Chondrocyte (in vitro differentiated cells): ENCODE results near the gene UTP4. TPM values are rescaled to one million over a fixed set of nuclear protein-coding genes. Genes with fewer than 3 reads are reported as not detected.

Experiments
- DNase-seq: peaks from one replicate; pipeline ENCODE4 v3.0.0; 2021; ENCODE audit warnings: mixed read lengths, low spot score
- H3K27ac Mint-ChIP-seq: one replicate; pipeline ENCODE4 v1.8.0; 2021; ENCODE audit warnings: mild to moderate bottlenecking, moderate library complexity, mixed read lengths; ENCODE audit not compliant: unreplicated experiment
- H3K27me3 Mint-ChIP-seq: 2 replicates; pipeline ENCODE4 v1.8.0; 2021; ENCODE audit warnings: low read depth, mixed read lengths
- H3K36me3 Mint-ChIP-seq: 2 replicates; pipeline ENCODE4 v1.8.0; 2021; ENCODE audit warnings: low read depth, mixed read lengths
- H3K4me1 Mint-ChIP-seq: 2 replicates; pipeline ENCODE4 v1.8.0; 2021; ENCODE audit warnings: low read depth, mild to moderate bottlenecking, mixed read lengths
- H3K4me3 Mint-ChIP-seq: one replicate; pipeline ENCODE4 v1.8.0; 2021; ENCODE audit warnings: mild to moderate bottlenecking, moderate library complexity, mixed read lengths; ENCODE audit not compliant: unreplicated experiment
- H3K9me3 Mint-ChIP-seq: 2 replicates; pipeline ENCODE4 v1.8.0; 2021; ENCODE audit warnings: low read depth, mixed read lengths
- total RNA-seq: library from RNA; stranded (reverse); gene quantifications from 3 replicates; pipeline ENCODE4 v1.2.1, GENCODE V29; 2021
- TF ChIP-seq, protein P1 (sequence below): fragments of 200-600 bp; sonication (generic); IDR thresholded peaks from 2 replicates; pipeline ENCODE4 v1.5.0; 2021; ENCODE audit warnings: antibody characterized with exemption, mild to moderate bottlenecking, moderate library complexity

Gene UTP4
- total RNA-seq, 1 donor from 2014 or later, result 37.2 TPM

GRCh38 chr16:69190598-69190997 is 58.1 kb downstream of the UTP4 start:
- DNase-seq, result no peak
- TF ChIP-seq, protein P1, sequence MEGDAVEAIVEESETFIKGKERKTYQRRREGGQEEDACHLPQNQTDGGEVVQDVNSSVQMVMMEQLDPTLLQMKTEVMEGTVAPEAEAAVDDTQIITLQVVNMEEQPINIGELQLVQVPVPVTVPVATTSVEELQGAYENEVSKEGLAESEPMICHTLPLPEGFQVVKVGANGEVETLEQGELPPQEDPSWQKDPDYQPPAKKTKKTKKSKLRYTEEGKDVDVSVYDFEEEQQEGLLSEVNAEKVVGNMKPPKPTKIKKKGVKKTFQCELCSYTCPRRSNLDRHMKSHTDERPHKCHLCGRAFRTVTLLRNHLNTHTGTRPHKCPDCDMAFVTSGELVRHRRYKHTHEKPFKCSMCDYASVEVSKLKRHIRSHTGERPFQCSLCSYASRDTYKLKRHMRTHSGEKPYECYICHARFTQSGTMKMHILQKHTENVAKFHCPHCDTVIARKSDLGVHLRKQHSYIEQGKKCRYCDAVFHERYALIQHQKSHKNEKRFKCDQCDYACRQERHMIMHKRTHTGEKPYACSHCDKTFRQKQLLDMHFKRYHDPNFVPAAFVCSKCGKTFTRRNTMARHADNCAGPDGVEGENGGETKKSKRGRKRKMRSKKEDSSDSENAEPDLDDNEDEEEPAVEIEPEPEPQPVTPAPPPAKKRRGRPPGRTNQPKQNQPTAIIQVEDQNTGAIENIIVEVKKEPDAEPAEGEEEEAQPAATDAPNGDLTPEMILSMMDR, result no peak
- Mint-ChIP-seq H3K9me3 (no peaks in the 10 kb centered on the region), H3K4me3 (no peak overlapping the region), H3K27me3 (no peaks in the 10 kb centered on the region), H3K36me3 (no peaks in the 10 kb centered on the region), H3K4me1 (peaks cover 70% of the 10 kb centered on the region), H3K27ac (no peak overlapping the region)

- H3K4me3 Mint-ChIP-seq, result no peak overlapping the region
- no peak for DNase-seq
Measured at GRCh38 chr16:69191136-69191535, 58.7 kb downstream of the UTP4 start.

GRCh38 chr16:69193855-69194254 is 61.4 kb downstream of the UTP4 start:
- DNase-seq, result no peak
- peak overlapping the region; percentile 73 for H3K27ac Mint-ChIP-seq

More at GRCh38 chr16:69191136-69191535, 58.7 kb downstream of the UTP4 start:
- H3K27me3 Mint-ChIP-seq, result no peaks in the 10 kb centered on the region
- TF ChIP-seq, protein P1, result no peak
- peaks cover 71% of the 10 kb centered on the region for H3K4me1 Mint-ChIP-seq
- H3K9me3 Mint-ChIP-seq, result no peaks in the 10 kb centered on the region
- no peaks in the 10 kb centered on the region for H3K36me3 Mint-ChIP-seq
- H3K27ac Mint-ChIP-seq, result no peak overlapping the region

DNA sequence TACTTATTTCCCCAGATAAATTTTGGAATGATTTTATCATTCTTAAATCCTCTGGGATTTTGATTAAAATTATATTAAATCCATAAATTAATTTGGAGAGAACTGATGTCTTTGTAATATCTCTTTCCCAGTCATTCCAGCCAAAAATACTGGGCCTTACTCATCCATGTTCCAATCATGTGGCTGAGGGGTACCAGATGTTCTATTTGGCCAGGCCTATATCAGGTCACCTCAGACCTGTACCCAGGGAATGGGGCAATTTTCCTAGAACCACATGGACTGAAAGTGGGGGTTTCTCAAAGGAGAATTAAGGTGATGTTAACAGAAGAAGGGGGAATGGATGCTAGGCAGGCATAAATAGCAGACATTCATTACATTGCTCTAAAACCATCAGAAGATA is 62.0 kb downstream of the UTP4 start:
- TF ChIP-seq, protein P1, result no peak
- Mint-ChIP-seq H3K4me3 (no peak overlapping the region), H3K27ac (peak overlapping the region; percentile 51), H3K9me3 (no peaks in the 10 kb centered on the region), H3K4me1 (peaks cover 71% of the 10 kb centered on the region), H3K36me3 (no peaks in the 10 kb centered on the region), H3K27me3 (no peaks in the 10 kb centered on the region)
- no peak for DNase-seq

More at GRCh38 chr16:69193855-69194254, 61.4 kb downstream of the UTP4 start:
- no peaks in the 10 kb centered on the region for H3K9me3 Mint-ChIP-seq
- H3K4me1 Mint-ChIP-seq, result peaks cover 77% of the 10 kb centered on the region
- no peaks in the 10 kb centered on the region for H3K36me3 Mint-ChIP-seq
- H3K27me3 Mint-ChIP-seq, result no peaks in the 10 kb centered on the region
- TF ChIP-seq, protein P1, result no peak
- H3K4me3 Mint-ChIP-seq, result no peak overlapping the region

GRCh38 chr16:69195369-69196029 is 63.0 kb downstream of the UTP4 start:
- TF ChIP-seq, protein P1, result no peak
- H3K9me3 Mint-ChIP-seq, result no peaks in the 10 kb centered on the region
- H3K27me3 Mint-ChIP-seq, result no peaks in the 10 kb centered on the region
- no peaks in the 10 kb centered on the region for H3K36me3 Mint-ChIP-seq
- H3K27ac Mint-ChIP-seq, result peak overlapping the region; percentile 27
- H3K4me3 Mint-ChIP-seq, result no peak overlapping the region
- H3K4me1 Mint-ChIP-seq, result peaks cover 66% of the 10 kb centered on the region
- no peak for DNase-seq
